Activated naive CD8-positive, alpha-beta T cell treated with anti-CD3 and anti-CD28 coated beads, Interleukin-2, amount 50 U/mL, for 16 hours (primary cell): ENCODE measurements around the gene QRFP.
"Not testable (repeated sequence)": the region's sequence is repeated elsewhere in the genome, so short reads cannot be mapped to it uniquely, and the experiment has no call there.

Source experiments
- DNase-seq: peaks from one replicate; pipeline ENCODE4 v3.0.0-alpha.2; 2020; ENCODE audit warnings: low read depth, low spot score

Gene QRFP

GRCh38 chr9:130919559-130920145, 23.0 kb upstream of the QRFP start:
- no peak for DNase-seq

DNA sequence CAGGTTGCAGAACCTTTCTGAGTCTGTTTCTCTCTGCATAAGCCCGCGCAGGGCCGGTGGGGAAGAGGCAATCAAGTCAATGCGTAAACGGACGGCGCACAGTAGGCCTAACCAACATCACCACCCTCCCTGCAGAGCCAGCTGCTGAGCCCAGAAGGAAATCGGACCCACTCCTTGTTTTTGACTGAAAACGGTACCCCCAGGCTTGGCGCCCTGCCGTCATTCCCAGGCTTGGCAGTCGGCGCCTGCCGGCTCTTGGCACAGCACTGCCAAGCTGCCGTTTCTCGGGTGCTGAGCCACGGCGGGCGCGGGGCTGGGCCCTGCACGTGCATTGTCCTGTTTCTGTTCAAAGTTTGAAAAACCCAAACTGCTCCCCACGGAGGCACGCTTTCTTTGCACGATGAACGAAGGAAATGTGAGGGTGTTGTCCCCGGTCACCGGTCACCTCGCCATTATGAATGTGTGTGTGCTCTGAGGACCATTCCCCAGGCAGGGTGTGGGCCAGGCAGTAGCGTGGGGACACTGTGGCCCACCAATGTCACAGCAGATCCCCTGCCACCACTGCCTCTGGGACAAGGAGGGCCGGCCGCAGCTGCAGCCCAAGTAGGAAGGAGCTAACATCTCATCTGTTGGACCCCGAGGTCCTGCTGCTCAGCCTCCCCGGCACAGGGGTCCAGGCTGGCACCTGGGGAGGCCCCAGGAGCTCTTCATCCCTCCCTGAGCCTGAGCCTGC, 22.4 kb upstream of the QRFP start:
- no peak for DNase-seq

GRCh38 chr9:130918101-130918825, 21.7 kb upstream of the QRFP start:
- DNase-seq = no peak

- DNase-seq = no peak
These were observed 20.8 kb upstream of the QRFP start for GRCh38 chr9:130917168-130917960.

DNA sequence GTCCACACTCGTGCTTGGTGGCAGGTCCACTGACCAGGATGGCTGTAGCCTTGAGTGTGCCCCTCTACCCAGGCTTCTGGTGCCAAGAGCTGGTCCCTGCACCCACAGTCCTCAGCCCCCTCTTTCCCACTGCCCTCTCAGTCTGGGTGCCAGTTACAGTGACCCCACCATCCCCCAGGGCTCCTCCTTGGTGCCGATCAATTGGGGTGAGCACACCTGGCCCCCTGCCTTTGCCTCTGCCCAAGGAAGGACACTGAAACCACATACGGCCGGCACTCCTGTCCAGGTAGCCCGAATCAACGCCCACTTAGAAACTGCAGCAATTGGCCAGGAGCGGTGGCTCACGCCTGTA, 18.5 kb upstream of the QRFP start:
- no peak for DNase-seq

DNA sequence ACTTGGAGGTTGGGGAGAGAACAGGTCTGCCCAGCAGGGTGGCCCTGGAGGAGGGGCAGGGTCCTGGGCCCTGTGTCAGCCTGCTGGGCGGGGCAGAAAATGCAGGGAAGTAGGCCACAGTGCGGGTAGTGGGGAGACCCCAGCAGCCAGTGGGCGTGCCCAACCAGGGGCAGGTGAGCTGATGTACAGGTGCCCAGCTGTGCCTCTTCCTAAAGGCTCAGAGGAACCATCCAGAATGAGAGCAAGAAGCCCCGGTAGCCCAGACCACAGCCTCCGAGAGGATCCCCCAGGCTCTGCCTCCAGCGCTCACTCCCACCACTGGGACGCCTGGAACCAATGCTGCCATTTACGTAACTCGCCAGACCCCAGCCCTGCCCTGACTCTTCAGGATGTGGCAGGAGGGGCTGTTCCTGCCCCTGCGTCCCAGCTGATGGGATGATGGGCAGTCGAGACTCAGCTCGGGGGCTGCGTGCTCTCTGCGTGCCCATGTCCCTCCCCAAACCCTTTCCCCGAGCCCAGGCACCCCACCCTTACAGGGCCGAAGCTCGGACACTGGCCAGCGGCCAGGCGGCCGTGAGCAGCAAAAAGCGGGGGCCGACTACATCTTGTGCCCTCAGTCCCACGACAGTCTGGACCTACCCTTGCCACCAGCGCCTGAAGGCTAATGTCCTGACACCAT, 17.9 kb upstream of the QRFP start:
- DNase-seq = no peak

GRCh38 chr9:130913599-130914416, 17.2 kb upstream of the QRFP start:
- no peak for DNase-seq

DNA sequence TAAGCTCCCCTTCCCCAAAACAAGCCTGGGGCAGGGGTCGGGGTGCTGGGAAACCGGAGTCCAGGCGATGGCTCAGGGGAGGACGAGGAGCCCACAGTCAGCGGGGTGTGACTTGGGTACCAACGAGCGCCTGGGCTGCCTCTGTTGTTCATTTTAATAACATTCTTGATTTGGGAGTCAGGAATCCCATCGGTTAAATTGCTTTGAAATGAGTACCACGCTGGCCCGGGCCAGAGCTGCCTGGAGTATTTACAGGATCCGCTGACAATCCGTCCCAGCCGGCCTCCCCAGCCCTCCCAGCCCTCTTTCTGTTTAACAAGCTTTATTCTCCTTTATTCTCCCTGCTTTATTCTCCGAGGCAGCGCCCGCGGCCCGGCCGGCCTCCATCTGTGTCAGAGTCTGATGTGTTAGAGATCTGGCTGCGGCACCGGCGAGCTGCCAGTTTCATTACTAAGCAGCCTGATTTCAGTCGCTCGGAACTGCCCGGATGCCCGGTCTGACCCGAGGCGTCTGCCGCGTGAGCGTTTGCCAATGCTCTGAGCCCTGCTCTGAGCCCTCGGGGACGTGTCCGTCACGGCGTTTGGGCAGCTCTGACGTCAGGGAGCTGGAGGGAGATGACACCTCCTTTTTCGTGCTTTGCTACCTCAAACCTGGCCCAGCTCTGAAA, 16.5 kb upstream of the QRFP start:
- no peak for DNase-seq

DNA sequence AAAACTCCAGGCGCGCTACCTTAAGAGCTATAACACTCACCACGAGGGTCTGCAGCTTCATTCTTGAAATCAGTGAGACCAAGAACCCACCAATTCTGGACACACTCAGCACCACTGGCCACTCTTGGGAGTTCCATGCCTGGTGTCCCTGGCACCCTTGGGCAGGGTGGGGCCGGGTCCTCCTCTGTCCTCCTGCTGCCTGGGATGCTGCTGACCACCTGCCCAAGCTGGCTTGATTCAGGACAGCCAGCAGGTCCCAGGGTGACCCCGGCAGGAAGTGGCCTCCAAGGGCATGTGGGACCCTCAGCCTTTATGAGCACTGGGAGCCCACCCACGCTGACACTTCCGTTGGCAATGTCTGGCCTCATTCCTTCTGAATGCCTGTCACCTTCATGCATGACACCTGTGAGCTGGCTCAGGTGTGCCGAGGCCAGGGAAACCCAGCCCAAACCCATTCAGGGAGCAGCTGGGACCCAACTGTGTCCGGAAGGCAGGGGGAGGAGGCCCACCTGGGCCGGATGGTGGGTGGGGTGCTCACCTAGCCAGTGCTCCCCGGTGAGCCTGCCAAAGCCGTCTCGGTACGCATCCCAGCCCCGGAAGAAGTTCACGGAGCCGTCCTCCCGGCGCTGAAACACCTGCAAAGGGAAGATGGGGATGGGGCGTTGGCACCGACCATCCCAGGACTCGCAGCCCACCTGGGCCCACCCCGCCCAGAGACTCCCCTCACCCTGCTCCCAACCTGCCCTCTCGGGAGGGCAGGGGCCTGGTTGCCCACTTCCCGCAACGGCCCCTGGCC, 14.8 kb upstream of the QRFP start:
- no peak for DNase-seq

- not testable (repeated sequence) for DNase-seq
These were observed 14.1 kb upstream of the QRFP start for GRCh38 chr9:130910670-130911069.

DNA sequence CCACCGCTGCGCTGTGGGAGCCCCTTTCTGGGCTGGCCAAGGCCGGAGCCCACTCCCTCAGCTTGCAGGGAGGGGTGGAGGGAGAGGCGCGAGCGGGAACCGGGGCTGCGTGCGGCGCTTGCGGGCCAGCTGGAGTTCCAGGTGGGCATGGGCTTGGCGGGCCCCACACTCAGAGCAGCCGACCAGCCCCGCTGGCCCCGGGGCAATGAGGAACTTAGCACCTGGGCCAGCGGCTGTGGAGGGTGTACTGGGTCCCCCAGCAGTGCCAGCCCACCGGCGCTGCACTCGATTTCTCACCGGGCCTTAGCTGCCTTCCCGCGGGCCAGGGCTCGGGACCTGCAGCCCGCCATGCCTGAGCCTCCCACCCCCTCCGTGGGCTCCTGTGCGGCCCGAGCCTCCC, 13.4 kb upstream of the QRFP start:
- not testable (repeated sequence) for DNase-seq

- no peak for DNase-seq
These were observed 12.3 kb upstream of the QRFP start for GRCh38 chr9:130908878-130909355.

DNA sequence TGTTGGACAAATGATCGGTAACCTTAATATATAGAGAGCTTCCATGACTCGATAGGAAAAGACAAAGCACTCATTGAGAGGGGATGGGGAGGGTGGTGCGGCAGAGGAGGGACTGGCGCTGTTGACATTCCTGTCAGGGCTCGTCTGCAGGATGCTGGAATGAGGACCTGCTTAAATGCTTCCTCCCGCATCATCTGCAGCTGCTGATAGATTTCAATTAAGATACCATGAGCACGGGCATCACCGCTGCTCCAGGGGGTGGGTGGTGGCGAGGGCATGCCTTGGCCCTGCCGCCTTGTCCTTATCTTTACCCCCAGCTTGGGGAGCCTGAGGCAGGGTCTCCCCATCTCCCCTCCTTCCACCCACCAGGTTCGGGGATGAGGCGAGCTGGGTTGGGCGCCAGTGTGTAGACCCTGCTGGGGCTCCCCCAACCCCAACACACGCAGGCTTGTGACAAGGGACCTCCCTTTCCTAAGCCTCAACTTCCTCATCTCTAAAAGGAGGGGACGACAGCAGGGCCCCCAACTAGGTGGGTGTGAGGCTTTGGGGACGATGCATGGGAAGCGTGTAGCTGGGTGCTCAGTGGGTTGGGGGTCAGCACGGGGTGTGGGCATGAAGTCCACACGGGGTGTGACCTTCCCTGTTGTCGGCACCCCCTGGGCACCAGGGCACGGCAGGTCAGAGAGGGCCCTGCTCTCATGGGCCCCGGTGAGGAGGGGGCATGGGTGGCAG, 11.7 kb upstream of the QRFP start:
- no peak for DNase-seq

DNA sequence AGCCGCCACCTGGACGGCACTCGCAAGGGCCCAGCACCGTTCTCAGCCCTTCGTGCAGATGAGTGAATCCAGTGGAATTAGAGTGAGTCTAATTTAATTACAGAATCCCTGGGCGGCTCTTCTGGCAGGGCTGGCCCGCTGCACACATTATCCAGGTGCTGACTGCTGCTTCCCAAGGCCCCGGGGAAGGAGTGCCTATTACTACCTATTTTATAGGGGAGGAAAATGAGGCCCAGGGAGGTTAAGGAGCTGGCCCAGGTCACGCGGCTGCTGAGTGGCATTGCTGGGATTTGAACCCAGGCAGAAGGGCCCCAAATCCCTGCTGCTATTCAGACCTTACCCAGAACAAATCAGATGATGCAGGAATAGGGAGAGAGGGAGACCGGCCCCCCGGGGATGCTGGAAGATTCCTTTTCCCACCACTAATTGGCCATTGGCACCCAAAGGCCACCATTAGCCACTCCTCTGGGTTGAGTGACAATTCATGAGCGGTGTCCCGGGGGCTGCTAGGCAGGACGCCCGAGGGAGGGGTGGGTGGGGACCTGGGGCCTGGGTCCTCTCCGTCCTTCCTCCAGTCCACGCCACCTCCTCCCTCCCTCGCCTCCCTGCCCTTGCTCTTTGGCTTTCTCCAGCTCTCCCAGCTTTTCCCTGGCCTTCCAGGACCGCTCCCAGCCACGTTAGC, 10.3 kb upstream of the QRFP start:
- DNase-seq = no peak

- no peak for DNase-seq
These were observed 9.5 kb upstream of the QRFP start for GRCh38 chr9:130905902-130906734.

GRCh38 chr9:130905125-130905901, 8.7 kb upstream of the QRFP start:
- DNase-seq = no peak
